Measurements from ENCODE around the gene FKBP9.

Gene FKBP9

GRCh38 chr7:33054261-33054964 is 97.2 kb downstream of the FKBP9 start:
- Histone ChIP-seq H3K9me3 (ENCODE audit: control insufficient read depth, low read depth, low read length) (no peaks in the 10 kb centered on the region), H3K9ac (ENCODE audit: low read length) (no peak overlapping the region), H3K4me1 (ENCODE audit: control insufficient read depth, low read depth, low read length) (no peaks in the 10 kb centered on the region), H3K27ac (ENCODE audit: low read length) (no peak overlapping the region), H3K4me3 (ENCODE audit: low read length) (no peak overlapping the region), H3K36me3 (ENCODE audit: control insufficient read depth, low read depth, low read length) (no peaks in the 10 kb centered on the region), H3K27me3 (ENCODE audit: control insufficient read depth, insufficient read depth, low read length) (no peaks in the 10 kb centered on the region)

- H3K36me3 ChIP-seq (ENCODE audit: control insufficient read depth, low read depth, low read length): no peaks in the 10 kb centered on the region
- H3K9me3 ChIP-seq (ENCODE audit: control insufficient read depth, low read depth, low read length): no peaks in the 10 kb centered on the region
- no peaks in the 10 kb centered on the region for H3K27me3 ChIP-seq (ENCODE audit: control insufficient read depth, insufficient read depth, low read length)
- H3K27ac ChIP-seq (ENCODE audit: low read length): no peak overlapping the region
- H3K4me1 ChIP-seq (ENCODE audit: control insufficient read depth, low read depth, low read length): no peaks in the 10 kb centered on the region
- H3K4me3 ChIP-seq (ENCODE audit: low read length): no peak overlapping the region
- no peak overlapping the region for H3K9ac ChIP-seq (ENCODE audit: low read length)
Measured at GRCh38 chr7:33055158-33055557, 97.9 kb downstream of the FKBP9 start.

Data from iPS-18a (cell line).